ENCODE data around the gene EPHA2. TPM values are rescaled to one million over a fixed set of nuclear protein-coding genes. Genes with fewer than 3 reads are reported as not detected.
"Not testable (repeated sequence)": the region's sequence is repeated elsewhere in the genome, so short reads cannot be mapped to it uniquely, and the experiment has no call there.

Gene EPHA2
- total RNA-seq, 2 donors from 2014 or later = 20.3 to 32.9 TPM

DNA sequence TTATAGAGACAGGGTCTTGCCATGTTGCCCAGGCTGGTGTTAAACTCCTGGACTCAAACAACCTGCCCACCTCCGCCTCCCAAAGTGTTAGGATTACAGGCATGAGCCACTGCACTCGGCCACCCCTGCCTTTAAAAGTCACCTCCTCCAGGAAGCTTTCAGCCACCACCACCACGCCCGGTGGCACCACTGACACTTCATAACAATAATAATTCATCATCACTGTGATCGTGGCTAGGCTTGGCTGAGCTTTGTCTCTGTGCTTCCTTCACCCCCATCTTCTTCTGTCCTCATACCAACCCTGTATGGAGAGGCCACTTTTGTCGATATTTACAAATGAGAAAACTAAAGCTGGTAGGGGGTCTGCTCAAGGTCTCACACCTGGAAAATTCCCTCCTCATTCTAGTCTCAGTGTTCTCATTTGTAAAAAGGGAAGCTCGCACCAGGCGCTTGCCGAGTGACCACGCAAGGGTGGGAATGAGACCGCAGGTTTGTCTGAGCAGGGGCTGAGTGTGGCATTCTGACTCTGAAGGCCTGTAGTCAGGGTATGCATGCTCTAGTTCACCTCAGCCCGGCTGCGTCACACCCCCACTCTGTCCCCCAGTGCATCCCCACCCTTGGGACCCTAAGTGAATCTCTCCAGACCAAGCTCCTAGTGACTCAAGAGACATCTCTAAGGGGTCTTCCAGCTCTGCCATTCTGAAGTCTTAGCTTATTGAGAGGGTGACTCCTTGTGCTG, 12.9 kb upstream of the EPHA2 start:
- TF ChIP-seq, protein P1, sequence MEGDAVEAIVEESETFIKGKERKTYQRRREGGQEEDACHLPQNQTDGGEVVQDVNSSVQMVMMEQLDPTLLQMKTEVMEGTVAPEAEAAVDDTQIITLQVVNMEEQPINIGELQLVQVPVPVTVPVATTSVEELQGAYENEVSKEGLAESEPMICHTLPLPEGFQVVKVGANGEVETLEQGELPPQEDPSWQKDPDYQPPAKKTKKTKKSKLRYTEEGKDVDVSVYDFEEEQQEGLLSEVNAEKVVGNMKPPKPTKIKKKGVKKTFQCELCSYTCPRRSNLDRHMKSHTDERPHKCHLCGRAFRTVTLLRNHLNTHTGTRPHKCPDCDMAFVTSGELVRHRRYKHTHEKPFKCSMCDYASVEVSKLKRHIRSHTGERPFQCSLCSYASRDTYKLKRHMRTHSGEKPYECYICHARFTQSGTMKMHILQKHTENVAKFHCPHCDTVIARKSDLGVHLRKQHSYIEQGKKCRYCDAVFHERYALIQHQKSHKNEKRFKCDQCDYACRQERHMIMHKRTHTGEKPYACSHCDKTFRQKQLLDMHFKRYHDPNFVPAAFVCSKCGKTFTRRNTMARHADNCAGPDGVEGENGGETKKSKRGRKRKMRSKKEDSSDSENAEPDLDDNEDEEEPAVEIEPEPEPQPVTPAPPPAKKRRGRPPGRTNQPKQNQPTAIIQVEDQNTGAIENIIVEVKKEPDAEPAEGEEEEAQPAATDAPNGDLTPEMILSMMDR (IDR thresholded peaks at IDR 0.05) = no peak
- no peak overlapping the region for H3K27ac ChIP-seq
- no peaks in the 10 kb centered on the region for H3K9me3 ChIP-seq
- H3K27me3 ChIP-seq (replicated peaks; ENCODE audit: insufficient read depth) = no peaks in the 10 kb centered on the region
- no peak overlapping the region for H3K4me3 ChIP-seq
- H3K4me1 ChIP-seq (ENCODE audit: control insufficient read depth in 1 of 2, low read depth in 2 of 2) = peaks cover 0 to 5% of the 10 kb centered on the region in 2 donors
- DNase-seq (ENCODE audit: low spot score) (no peak), ATAC-seq (ENCODE audit: insufficient number of reproducible peaks, low FRiP score, low read depth) (no peak)
- H3K36me3 ChIP-seq = no peaks in the 10 kb centered on the region

DNA sequence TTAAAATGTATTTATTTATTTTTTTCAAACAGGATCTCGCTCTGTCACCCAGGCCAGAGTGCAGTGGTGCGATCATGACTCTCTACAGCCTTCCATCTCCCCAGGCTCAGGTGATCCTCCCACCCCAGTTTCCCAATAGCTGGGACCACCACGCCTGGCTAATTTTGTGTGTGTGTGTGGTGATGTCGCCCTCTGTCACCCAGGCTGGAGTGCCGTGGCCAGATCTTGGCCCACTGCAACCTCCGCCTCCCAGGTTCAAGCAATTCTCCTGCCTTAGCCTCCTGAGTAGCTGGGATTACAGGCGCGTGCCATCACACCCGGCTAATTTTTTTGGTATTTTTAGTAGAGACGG, 12.3 kb upstream of the EPHA2 start:
- not testable (repeated sequence) for DNase-seq (ENCODE audit: low spot score); H3K4me1 ChIP-seq (ENCODE audit: control insufficient read depth in 1 of 2, low read depth in 2 of 2); H3K9me3 ChIP-seq; ATAC-seq (ENCODE audit: insufficient number of reproducible peaks, low FRiP score, low read depth); H3K36me3 ChIP-seq; H3K27ac ChIP-seq; H3K27me3 ChIP-seq (replicated peaks; ENCODE audit: insufficient read depth)
- H3K4me3 ChIP-seq = peak overlapping the region; percentile 77

DNA sequence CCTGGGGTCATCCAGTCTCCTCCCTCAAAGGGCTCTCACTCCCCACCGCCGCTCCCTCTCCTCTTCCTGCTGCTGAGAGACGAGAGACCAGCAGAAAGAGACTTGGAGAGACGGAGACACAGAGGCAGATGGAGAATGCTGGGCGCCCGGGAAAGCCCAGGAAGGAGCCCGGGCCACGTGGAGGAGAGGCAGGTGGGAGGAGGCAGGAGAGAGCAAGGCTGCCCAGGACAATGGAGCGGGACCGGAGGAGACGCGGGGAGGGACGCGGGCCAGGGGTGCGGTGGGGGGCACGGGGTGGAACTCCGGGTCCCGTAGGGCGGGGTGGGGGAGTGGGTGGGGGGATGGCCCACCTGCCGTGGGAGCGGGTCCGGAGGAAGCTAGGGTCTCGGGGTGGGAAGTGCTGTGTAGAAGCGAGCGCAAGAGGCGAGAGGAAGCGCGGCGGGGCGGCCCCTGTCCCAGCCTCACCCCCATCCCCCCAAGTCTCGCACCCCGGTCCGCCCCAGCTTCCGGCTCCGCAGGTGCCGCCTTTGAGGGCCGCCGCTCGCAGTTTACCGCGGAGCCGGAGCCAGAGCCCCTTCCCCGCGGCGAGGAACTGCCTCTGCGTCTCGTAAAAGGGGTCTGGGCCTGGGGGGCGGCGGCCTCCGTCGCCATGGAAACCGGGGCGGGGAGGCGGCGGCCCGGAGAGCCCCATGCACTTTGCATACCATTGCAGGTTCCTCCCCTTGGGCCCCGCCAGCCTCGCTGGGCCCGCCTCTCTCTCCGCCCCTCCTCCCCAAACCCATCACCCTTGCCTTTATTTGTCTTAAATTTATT, 11.7 kb upstream of the EPHA2 start:
- ATAC-seq (ENCODE audit: insufficient number of reproducible peaks, low FRiP score, low read depth) = no peak
- DNase-seq (ENCODE audit: low spot score) = no peak
- TF ChIP-seq, protein P1 (IDR thresholded peaks at IDR 0.05) = no peak
- no peaks in the 10 kb centered on the region for H3K27me3 ChIP-seq (replicated peaks; ENCODE audit: insufficient read depth)
- H3K27ac ChIP-seq = no peak overlapping the region
- no peaks in the 10 kb centered on the region for H3K36me3 ChIP-seq
- no peaks in the 10 kb centered on the region for H3K9me3 ChIP-seq
- H3K4me3 ChIP-seq = peak overlapping the region; percentile 77
- H3K4me1 ChIP-seq (ENCODE audit: control insufficient read depth in 1 of 2, low read depth in 2 of 2) = no peaks in the 10 kb centered on the region

DNA sequence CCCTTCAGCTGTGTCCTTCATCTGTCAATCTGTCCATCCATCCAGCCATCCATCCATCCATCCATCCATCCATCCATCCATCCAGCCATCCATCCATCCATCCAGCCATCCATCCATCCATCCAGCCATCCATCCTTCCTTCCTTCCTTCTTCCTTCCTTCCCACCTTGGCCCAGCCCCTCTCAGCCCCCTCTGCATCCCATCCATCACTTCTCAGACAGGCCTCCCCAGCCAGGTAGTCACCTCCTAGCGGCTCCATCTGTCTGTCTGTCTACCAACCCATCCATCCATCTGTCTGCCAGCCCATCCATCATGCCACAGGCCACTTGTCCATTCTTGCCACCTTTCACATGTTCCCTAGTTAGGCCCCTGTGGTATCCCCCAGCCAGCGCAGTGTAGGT, 10.2 kb upstream of the EPHA2 start:
- TF ChIP-seq, protein P1 (IDR thresholded peaks at IDR 0.05) = no peak
- H3K27me3 ChIP-seq (replicated peaks; ENCODE audit: insufficient read depth) = no peaks in the 10 kb centered on the region
- ATAC-seq (ENCODE audit: insufficient number of reproducible peaks, low FRiP score, low read depth) (no peak), DNase-seq (ENCODE audit: low spot score) (no peak)
- no peaks in the 10 kb centered on the region for H3K4me1 ChIP-seq (ENCODE audit: control insufficient read depth in 1 of 2, low read depth in 2 of 2)
- H3K36me3 ChIP-seq = no peaks in the 10 kb centered on the region
- H3K4me3 ChIP-seq = no peak overlapping the region
- H3K9me3 ChIP-seq = no peaks in the 10 kb centered on the region
- no peak overlapping the region for H3K27ac ChIP-seq

DNA sequence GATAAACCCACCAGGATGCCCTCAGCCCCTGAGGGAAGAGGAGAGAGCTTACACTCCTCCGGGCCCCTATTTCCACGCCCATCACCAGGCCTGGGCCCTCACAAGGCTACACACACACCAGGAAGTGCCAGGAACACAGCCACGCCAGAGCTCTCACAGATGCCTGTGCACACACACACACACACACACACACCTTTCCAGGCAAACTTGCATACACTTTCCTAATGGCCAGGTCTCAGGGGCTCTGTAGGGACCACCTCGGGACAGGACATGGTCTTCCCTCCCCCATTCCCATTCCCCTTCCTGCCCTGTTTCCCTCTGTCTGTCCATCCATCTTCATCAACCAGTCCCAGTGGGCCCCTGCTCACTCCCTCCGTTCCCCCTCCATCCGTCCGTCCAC, 9.7 kb upstream of the EPHA2 start:
- Histone ChIP-seq H3K27me3 (replicated peaks; ENCODE audit: insufficient read depth) (no peaks in the 10 kb centered on the region), H3K36me3 (no peaks in the 10 kb centered on the region), H3K9me3 (no peaks in the 10 kb centered on the region), H3K4me1 (ENCODE audit: control insufficient read depth in 1 of 2, low read depth in 2 of 2) (no peaks in the 10 kb centered on the region), H3K4me3 (no peak overlapping the region), H3K27ac (no peak overlapping the region)
- ATAC-seq (ENCODE audit: insufficient number of reproducible peaks, low FRiP score, low read depth) = no peak
- DNase-seq (ENCODE audit: low spot score) = no peak
- TF ChIP-seq, protein P1 (IDR thresholded peaks at IDR 0.05) = no peak
